ENCODE data around the gene PHOX2B.
A peak's percentile ranks its signal among the peaks of the same experiment; 100 is the strongest.
"Not testable (repeated sequence)": the region's sequence is repeated elsewhere in the genome, so short reads cannot be mapped to it uniquely, and the experiment has no call there.

The PHOX2B gene

GRCh38 chr4:41712425-41712824 is 36.1 kb downstream of the PHOX2B start:
- H2AFZ ChIP-seq (ENCODE audit: low read length), result no peak overlapping the region
- H3K4me3 ChIP-seq (ENCODE audit: low read length in 2 of 2), result no peak overlapping the region
- H3K4me1 ChIP-seq (ENCODE audit: control insufficient read depth in 2 of 2, insufficient read depth in 1 of 2, low read depth in 1 of 2, low read length in 2 of 2), result no peaks in the 10 kb centered on the region
- H4K8ac ChIP-seq (ENCODE audit: low read depth, low read length), result no peak overlapping the region
- H2AK5ac ChIP-seq (ENCODE audit: low read depth, low read length), result no peak overlapping the region
- no peak overlapping the region for H4K91ac ChIP-seq (ENCODE audit: low read depth, low read length, poor library complexity)
- no CpG with 5 or more reads among the region's 3 CpGs for WGBS, 2 donors (ENCODE audit: extremely low coverage in 2 of 2, insufficient read length in 2 of 2, insufficient replicate concordance in 1 of 2)
- H3K79me1 ChIP-seq (ENCODE audit: low read depth, low read length), result no peaks in the 10 kb centered on the region
- no peak overlapping the region for H2BK5ac ChIP-seq (ENCODE audit: low read length)
- H2BK12ac ChIP-seq (ENCODE audit: low read length), result no peak overlapping the region
- H3K4ac ChIP-seq (ENCODE audit: low read length), result no peak overlapping the region
- H2BK120ac ChIP-seq (ENCODE audit: low read depth, low read length), result no peak overlapping the region
- H3K27ac ChIP-seq (replicated peaks; ENCODE audit: low read length), result no peak overlapping the region
- no peak overlapping the region for H3K18ac ChIP-seq (ENCODE audit: low read length)
- H3K4me2 ChIP-seq (ENCODE audit: insufficient read depth, low read length, poor library complexity, severe bottlenecking), result no peak overlapping the region
- no peaks in the 10 kb centered on the region for H3K36me3 ChIP-seq (replicated peaks in 1 of 2; ENCODE audit: control insufficient read depth in 2 of 2, insufficient read depth in 2 of 2, low read length in 2 of 2)
- H3K14ac ChIP-seq (ENCODE audit: low read length), result no peak overlapping the region
- no peak for DNase-seq (ENCODE audit: low spot score)
- no peak overlapping the region for H3K9ac ChIP-seq (ENCODE audit: low read depth, low read length, poor library complexity)
- H3K23ac ChIP-seq (ENCODE audit: low read depth, low read length, poor library complexity), result no peak overlapping the region
- H3K27me3 ChIP-seq (ENCODE audit: control insufficient read depth in 3 of 3, insufficient read depth in 3 of 3, low read depth in 1 of 3, low read length in 3 of 3), result peaks cover 0 to 11% (median 0%) of the 10 kb centered on the region in 3 experiments
- no peak overlapping the region for H2BK15ac ChIP-seq (ENCODE audit: low read length)
- H3K9me3 ChIP-seq (replicated peaks in 1 of 2; ENCODE audit: control insufficient read depth in 2 of 2, insufficient read depth in 1 of 2, low read depth in 1 of 2, low read length in 2 of 2), result no peaks in the 10 kb centered on the region

GRCh38 chr4:41711654-41712053 is 36.9 kb downstream of the PHOX2B start:
- not testable (repeated sequence) for H4K91ac ChIP-seq (ENCODE audit: low read depth, low read length, poor library complexity); H3K14ac ChIP-seq (ENCODE audit: low read length); H2BK5ac ChIP-seq (ENCODE audit: low read length); H2BK120ac ChIP-seq (ENCODE audit: low read depth, low read length); H2AK5ac ChIP-seq (ENCODE audit: low read depth, low read length); H3K4me2 ChIP-seq (ENCODE audit: insufficient read depth, low read length, poor library complexity, severe bottlenecking); H2AFZ ChIP-seq (ENCODE audit: low read length); H3K23ac ChIP-seq (ENCODE audit: low read depth, low read length, poor library complexity); H2BK15ac ChIP-seq (ENCODE audit: low read length); H3K4me1 ChIP-seq (ENCODE audit: control insufficient read depth in 2 of 2, insufficient read depth in 1 of 2, low read depth in 1 of 2, low read length in 2 of 2); H3K36me3 ChIP-seq (replicated peaks in 1 of 2; ENCODE audit: control insufficient read depth in 2 of 2, insufficient read depth in 2 of 2, low read length in 2 of 2); DNase-seq (ENCODE audit: low spot score); H3K9me3 ChIP-seq (replicated peaks in 1 of 2; ENCODE audit: control insufficient read depth in 2 of 2, insufficient read depth in 1 of 2, low read depth in 1 of 2, low read length in 2 of 2); H3K4ac ChIP-seq (ENCODE audit: low read length); H3K18ac ChIP-seq (ENCODE audit: low read length); H3K4me3 ChIP-seq (ENCODE audit: low read length in 2 of 2); H2BK12ac ChIP-seq (ENCODE audit: low read length); H3K27ac ChIP-seq (replicated peaks; ENCODE audit: low read length); H4K8ac ChIP-seq (ENCODE audit: low read depth, low read length); H3K9ac ChIP-seq (ENCODE audit: low read depth, low read length, poor library complexity); H3K79me1 ChIP-seq (ENCODE audit: low read depth, low read length)
- H3K27me3 ChIP-seq (ENCODE audit: control insufficient read depth in 3 of 3, insufficient read depth in 3 of 3, low read depth in 1 of 3, low read length in 3 of 3), result peaks cover 0 to 11% (median 0%) of the 10 kb centered on the region in 3 experiments
- no CpG with 5 or more reads among the region's 2 CpGs for WGBS, 2 donors (ENCODE audit: extremely low coverage in 2 of 2, insufficient read length in 2 of 2, insufficient replicate concordance in 1 of 2)

- Histone ChIP-seq H2BK120ac (ENCODE audit: low read depth, low read length) (no peak overlapping the region), H3K27ac (replicated peaks; ENCODE audit: low read length) (no peak overlapping the region)
These were observed 38.6 kb downstream of the PHOX2B start for GRCh38 chr4:41709844-41710481.

GRCh38 chr4:41703785-41704184 is 44.7 kb downstream of the PHOX2B start:
- DNase-seq (ENCODE audit: low spot score), result no peak
- Histone ChIP-seq H3K23ac (ENCODE audit: low read depth, low read length, poor library complexity) (no peak overlapping the region), H3K4me3 (ENCODE audit: low read length in 2 of 2) (no peak overlapping the region), H2BK120ac (ENCODE audit: low read depth, low read length) (no peak overlapping the region), H2AK5ac (ENCODE audit: low read depth, low read length) (no peak overlapping the region), H3K9ac (ENCODE audit: low read depth, low read length, poor library complexity) (no peak overlapping the region), H2AFZ (ENCODE audit: low read length) (no peak overlapping the region), H3K9me3 (replicated peaks in 1 of 2; ENCODE audit: control insufficient read depth in 2 of 2, insufficient read depth in 1 of 2, low read depth in 1 of 2, low read length in 2 of 2) (no peaks in the 10 kb centered on the region), H4K91ac (ENCODE audit: low read depth, low read length, poor library complexity) (no peak overlapping the region), H4K8ac (ENCODE audit: low read depth, low read length) (no peak overlapping the region), H3K4me2 (ENCODE audit: insufficient read depth, low read length, poor library complexity, severe bottlenecking) (no peak overlapping the region), H3K79me1 (ENCODE audit: low read depth, low read length) (no peaks in the 10 kb centered on the region), H2BK12ac (ENCODE audit: low read length) (no peak overlapping the region), H3K27ac (replicated peaks; ENCODE audit: low read length) (no peak overlapping the region), H3K36me3 (replicated peaks in 1 of 2; ENCODE audit: control insufficient read depth in 2 of 2, insufficient read depth in 2 of 2, low read length in 2 of 2) (no peaks in the 10 kb centered on the region), H3K27me3 (ENCODE audit: control insufficient read depth in 3 of 3, insufficient read depth in 3 of 3, low read depth in 1 of 3, low read length in 3 of 3) (no peaks in the 10 kb centered on the region), H3K14ac (ENCODE audit: low read length) (no peak overlapping the region), H3K4me1 (ENCODE audit: control insufficient read depth in 2 of 2, insufficient read depth in 1 of 2, low read depth in 1 of 2, low read length in 2 of 2) (no peaks in the 10 kb centered on the region), H2BK15ac (ENCODE audit: low read length) (no peak overlapping the region), H3K4ac (ENCODE audit: low read length) (no peak overlapping the region), H2BK5ac (ENCODE audit: low read length) (no peak overlapping the region), H3K18ac (ENCODE audit: low read length) (no peak overlapping the region)
- no CpG with 5 or more reads among the region's 3 CpGs for WGBS, 2 donors (ENCODE audit: extremely low coverage in 2 of 2, insufficient read length in 2 of 2, insufficient replicate concordance in 1 of 2)

More at GRCh38 chr4:41709844-41710481, 38.6 kb downstream of the PHOX2B start:
- H2BK15ac ChIP-seq (ENCODE audit: low read length), result no peak overlapping the region
- H4K91ac ChIP-seq (ENCODE audit: low read depth, low read length, poor library complexity), result no peak overlapping the region
- no peak overlapping the region for H3K18ac ChIP-seq (ENCODE audit: low read length)
- H2BK5ac ChIP-seq (ENCODE audit: low read length), result no peak overlapping the region
- H3K14ac ChIP-seq (ENCODE audit: low read length), result no peak overlapping the region
- H2BK12ac ChIP-seq (ENCODE audit: low read length), result no peak overlapping the region
- no peak for DNase-seq (ENCODE audit: low spot score)
- no peak overlapping the region for H3K4me2 ChIP-seq (ENCODE audit: insufficient read depth, low read length, poor library complexity, severe bottlenecking)
- H3K23ac ChIP-seq (ENCODE audit: low read depth, low read length, poor library complexity), result no peak overlapping the region
- H4K8ac ChIP-seq (ENCODE audit: low read depth, low read length), result no peak overlapping the region
- peak overlapping the region; percentile 77 for H2AFZ ChIP-seq (ENCODE audit: low read length)
- no peaks in the 10 kb centered on the region for H3K79me1 ChIP-seq (ENCODE audit: low read depth, low read length)
- no peaks in the 10 kb centered on the region for H3K36me3 ChIP-seq (replicated peaks in 1 of 2; ENCODE audit: control insufficient read depth in 2 of 2, insufficient read depth in 2 of 2, low read length in 2 of 2)
- no peak overlapping the region for H2AK5ac ChIP-seq (ENCODE audit: low read depth, low read length)
- H3K9ac ChIP-seq (ENCODE audit: low read depth, low read length, poor library complexity), result no peak overlapping the region
- H3K4me1 ChIP-seq (ENCODE audit: control insufficient read depth in 2 of 2, insufficient read depth in 1 of 2, low read depth in 1 of 2, low read length in 2 of 2), result no peaks in the 10 kb centered on the region
- peaks cover 0 to 5% (median 0%) of the 10 kb centered on the region in 3 experiments for H3K27me3 ChIP-seq (ENCODE audit: control insufficient read depth in 3 of 3, insufficient read depth in 3 of 3, low read depth in 1 of 3, low read length in 3 of 3)
- no peak overlapping the region for H3K4me3 ChIP-seq (ENCODE audit: low read length in 2 of 2)
- no peaks in the 10 kb centered on the region for H3K9me3 ChIP-seq (replicated peaks in 1 of 2; ENCODE audit: control insufficient read depth in 2 of 2, insufficient read depth in 1 of 2, low read depth in 1 of 2, low read length in 2 of 2)
- WGBS, 2 donors (ENCODE audit: extremely low coverage in 2 of 2, insufficient read length in 2 of 2, insufficient replicate concordance in 1 of 2), result no CpG with 5 or more reads among the region's 5 CpGs
- H3K4ac ChIP-seq (ENCODE audit: low read length), result no peak overlapping the region
